ENCODE results near the gene HIF1A.

DNA sequence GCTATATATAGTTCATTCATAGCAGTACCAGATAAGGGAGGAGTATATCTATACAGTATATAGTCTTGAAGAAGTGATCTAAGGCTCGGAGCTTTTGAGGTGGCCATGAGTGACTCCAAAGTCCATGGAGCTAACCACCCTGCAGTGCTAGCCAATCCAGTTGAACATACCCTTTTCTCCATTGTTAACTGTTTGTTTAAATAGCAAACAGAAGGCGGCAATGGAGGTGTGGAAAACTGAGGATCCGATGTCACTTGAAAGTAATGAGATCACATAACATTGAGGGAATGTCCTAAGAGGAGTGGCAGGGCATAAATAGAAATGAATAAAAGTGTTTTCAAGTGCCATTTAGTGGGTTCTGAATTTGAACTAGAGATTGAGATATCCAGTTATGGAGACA lies 54.6 kb downstream of the HIF1A start:
- TF ChIP-seq EZH2 (IDR thresholded peaks at IDR 0.05; ENCODE audit: borderline replicate concordance, low read depth, low read length, severe bottlenecking) (no peak), CTCF (IDR thresholded peaks at IDR 0.05; ENCODE audit: borderline replicate concordance, extremely low read depth, low read length, poor library complexity, severe bottlenecking) (no peak)
